ENCODE results near the gene LMNTD1.
"Not testable (repeated sequence)": the region's sequence is repeated elsewhere in the genome, so short reads cannot be mapped to it uniquely, and the experiment has no call there.

The LMNTD1 gene, protein sequence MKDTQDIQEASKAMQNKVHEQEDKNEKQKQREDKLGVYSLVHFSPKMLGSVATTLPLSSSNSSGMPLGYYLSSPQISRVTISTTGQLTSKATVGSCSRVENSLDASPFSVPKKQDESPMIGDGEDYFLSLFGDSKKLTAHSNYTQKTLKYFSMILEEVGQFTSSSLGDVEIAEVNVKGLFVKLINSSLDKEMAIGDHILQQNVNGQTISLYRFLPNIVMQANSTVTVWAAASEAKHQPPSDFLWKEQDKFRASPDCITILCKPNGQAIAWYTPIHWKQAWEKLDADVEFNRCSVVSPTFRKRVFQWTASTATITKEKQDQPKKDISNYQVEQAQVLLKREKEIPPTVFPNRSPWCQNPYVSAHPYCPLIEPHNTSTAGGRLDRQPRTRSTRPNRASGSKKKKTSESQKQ

DNA sequence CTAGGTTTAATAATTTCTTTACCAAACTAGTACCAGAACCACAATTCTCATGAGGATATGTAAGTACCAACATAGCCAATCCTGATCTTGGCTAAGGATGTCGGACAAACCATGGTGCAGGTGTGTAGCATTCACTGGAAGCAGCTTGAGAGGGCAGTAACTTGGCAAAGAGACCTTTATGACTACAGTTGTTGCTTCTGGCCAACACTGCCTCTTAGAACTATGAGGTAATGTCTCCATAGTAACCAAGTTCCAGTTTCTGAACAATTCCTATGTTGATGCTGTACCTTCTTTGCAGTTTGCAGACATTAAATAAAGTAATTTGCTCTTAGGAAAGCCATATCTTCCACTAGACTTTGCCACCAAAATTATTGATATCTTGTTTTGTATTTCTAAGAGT, at the start of gene LMNTD1:
Gene LMNTD1 (minus strand): TSS at position 186 of the 400 bp plus-strand sequence. CDS start 324 bp downstream, outside the sequence.
- DNase-seq (ENCODE audit: low spot score), result no peak

DNA sequence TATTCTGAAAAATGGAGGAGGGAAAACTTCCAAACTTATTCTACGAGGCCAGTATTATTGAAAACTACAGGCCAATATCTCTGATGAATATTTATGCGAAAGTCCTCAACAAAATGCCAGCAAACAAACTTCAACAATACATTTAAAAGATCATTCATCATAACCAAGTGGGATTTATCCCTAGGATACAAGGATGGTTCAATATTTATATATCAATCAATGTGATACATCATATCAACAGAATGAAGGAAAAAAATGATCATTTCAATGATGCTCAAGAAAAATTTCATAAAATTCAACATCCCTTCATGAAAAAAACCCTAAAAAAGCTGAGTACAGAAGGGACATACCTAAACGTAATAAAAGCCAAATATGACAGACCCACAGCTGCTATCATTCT, 45.9 kb upstream of the LMNTD1 start:
- DNase-seq (ENCODE audit: low spot score), result no peak

DNA sequence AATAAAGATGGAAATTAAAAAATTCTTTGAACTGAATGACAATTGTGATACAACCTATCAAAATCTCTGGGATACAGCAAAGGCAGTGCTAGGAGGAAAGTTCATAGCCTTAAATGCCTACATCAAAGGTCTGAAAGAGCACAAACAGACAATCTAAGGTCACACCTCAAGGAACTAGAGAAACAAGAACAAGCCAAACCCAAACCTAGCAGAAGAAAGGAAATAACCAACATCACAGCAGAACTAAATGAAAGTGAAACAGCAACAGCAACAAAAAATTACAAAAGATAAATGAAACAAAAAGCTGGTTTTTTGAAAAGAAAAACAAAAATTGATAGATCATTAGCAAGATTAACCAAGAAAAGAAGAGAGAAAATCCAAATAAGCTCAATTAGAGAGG, 42.4 kb upstream of the LMNTD1 start:
- not testable (repeated sequence) for DNase-seq (ENCODE audit: low spot score)

DNA sequence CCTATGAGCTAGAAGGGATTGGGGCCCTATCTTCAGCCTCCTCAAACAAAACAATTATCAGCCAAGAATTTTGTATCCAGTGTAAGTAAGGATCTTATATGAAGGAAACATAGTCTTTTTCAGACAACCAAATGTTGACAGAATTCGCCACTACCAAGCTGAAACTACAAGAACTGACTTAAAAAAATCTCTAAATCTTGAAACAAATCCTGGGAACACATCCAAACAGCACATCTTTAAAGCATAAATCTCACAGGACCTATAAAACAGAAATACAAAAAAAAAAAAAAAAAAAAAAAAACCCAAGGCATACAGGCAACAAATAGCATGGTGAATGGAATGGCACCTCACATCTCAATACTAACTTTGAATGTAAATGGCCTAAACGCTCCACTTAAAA, 41.3 kb upstream of the LMNTD1 start:
- DNase-seq (ENCODE audit: low spot score), result no peak

DNA sequence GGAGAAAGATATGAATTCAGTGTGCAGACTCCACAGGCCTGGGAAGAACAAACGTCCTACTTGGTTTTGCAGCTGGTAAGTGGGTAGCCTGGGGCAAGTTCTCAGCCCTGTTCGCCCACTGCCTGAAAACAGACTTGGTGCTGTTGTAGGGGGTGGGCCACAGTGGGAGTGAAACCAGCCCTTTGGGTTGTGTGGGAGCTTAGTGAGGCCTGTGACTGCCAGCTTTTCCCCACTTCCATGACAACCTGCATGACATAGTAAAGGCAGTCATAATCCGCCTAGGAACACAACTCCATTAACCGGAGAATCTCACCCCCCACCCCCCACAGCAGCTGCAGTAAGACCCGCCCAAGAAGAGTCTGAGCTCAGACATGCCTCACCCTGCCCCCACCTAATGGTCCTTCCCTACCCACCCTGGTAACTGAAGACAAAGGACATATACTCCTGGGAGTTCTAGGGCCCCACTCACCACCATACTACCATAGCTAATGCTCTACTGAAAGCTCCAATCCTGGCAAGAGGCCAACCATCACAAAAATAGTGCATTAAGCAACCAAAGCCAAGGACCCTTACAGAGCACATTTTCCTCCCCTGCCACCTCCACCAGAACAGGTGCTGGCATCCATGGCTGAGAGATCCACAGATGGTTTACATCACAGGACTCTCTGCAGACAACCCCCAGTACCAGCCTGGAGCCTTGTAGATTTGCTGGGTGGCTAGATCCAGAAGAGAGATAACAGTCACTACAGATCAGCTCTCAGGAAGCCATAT, 39.8 kb upstream of the LMNTD1 start:
- DNase-seq (ENCODE audit: low spot score), result no peak

DNA sequence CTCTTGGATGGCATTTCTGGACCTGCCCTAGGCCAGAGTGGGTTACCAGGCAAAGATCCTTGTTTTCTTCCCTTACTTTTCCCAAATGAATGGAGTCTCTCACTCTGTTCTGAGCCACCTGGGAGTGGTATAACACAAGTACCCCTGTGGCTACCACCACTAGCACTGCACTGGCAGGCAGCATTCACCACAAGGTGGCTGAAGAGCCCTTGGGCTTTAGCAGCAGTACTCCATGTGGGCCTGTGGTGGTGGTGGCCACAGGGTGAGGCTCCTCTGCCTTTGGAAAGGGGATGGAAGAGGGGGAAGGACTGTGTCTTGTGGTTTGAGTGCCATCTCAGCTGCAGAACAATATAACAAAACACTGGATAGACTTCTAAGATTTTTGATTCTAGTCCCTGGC, 38.1 kb upstream of the LMNTD1 start:
- DNase-seq (ENCODE audit: low spot score), result no peak

DNA sequence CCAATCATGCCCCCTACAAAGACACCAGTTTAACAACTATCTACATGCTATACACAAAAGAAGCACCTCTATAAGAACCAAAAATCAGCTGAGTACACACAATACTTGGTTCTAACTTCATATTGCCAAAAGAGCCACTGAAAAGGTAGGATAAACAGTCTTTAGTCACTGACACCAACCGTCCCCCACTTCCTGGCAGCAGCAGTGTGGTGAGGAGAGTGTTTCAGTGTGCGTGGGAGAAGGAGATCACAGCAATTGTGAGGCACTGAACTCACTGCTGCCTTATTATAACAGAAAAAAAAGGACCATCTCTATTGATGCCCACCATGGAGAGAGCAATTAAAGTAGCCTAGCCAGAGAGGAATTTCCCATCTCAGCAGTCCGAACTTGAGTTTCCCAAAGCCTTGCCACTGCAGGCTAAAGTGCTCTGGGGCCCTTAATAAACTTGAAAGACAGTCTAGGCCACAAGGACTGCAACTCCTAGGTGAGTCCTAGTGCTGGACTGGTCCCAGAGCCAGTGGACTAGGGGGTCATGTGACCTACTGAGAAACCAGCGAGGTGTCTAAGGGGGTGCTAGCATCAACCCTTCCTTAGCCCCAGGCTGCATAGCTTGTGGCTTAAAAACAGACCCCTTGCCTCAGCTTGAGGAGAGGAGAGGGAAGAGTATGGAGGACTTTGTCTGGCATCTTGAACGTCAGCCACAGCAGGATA, 37.1 kb upstream of the LMNTD1 start:
- DNase-seq (ENCODE audit: low spot score), result no peak

DNA sequence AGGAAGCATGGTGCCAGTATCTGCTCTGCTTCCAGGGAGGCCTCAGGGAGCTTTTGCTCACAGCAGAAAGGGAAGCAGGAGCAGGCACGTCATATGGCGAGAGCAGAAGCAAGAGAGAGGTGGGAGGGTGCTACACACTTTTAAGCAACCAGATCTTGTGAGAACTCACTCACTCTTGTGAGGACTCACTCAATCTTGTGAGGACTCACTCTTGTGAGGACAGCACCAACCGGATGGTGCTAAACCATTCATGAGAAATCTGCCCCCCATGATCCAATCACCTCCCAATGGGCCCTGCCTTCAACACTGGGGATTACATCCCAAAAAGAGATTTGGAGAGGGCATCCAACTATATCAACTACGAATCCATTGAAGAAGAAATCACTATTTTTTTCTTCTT, 34.3 kb upstream of the LMNTD1 start:
- no peak for DNase-seq (ENCODE audit: low spot score)

DNA sequence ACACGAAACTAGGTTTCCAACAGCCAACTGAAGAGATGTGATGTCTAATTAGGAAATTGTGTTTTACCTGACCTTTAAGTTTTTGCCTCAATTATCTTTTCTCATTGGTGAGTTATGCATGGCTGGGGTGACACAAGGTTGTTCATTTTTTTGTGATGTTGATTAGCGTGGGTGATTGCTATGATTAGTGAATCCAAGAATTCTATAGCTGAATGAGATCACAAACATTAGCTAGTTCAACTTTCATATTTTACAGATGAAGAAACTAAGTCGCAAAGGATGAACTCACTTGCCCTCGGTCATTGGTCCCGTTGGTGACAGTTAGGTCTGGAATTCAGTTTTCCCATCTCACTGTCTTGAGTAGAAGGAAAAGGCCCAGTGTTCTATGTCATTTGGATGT, 32.6 kb upstream of the LMNTD1 start:
- DNase-seq (ENCODE audit: low spot score), result no peak

DNA sequence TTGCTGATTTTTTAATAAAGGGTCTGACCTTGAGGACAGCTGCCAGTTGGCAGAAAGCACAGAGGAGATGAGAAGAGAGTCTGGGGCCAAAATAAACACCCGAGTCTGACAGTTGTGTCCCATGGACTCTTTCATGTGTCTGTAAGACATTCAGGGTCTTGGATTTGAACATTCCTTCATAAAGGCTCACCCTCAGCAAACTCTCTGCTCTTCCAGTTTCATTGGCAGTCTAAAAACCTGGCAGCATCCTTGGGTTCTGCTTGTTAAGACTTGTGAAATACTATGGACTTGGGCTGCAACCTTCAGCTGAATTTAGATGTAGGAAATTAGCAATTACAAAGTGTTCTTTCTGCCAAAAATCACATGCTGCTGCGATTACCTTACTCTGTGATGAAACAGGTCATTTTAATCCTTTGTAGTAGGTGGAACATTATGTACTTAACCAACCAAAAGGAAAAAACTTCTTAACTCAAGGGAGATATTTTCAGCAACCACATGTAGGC, 32.0 kb upstream of the LMNTD1 start:
- no peak for DNase-seq (ENCODE audit: low spot score)

DNA sequence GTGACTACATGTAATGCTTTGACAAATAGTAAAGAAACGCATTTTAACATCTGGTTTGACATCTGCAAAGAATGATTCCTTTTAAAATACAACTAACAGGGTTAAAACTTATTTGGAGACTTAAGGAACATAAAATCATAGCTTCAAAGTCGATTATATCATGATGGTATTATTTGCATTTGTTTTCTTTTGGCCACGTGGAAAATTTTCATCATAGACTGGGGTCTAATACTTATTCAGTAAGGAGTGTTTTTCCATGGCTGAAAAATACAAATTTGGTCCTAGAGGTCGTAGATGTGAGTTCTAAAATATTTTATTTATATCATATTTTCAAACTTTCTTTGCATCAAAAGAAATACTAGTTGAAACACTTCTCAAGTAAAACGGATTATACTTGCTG, 31.5 kb upstream of the LMNTD1 start:
- DNase-seq (ENCODE audit: low spot score), result no peak

DNA sequence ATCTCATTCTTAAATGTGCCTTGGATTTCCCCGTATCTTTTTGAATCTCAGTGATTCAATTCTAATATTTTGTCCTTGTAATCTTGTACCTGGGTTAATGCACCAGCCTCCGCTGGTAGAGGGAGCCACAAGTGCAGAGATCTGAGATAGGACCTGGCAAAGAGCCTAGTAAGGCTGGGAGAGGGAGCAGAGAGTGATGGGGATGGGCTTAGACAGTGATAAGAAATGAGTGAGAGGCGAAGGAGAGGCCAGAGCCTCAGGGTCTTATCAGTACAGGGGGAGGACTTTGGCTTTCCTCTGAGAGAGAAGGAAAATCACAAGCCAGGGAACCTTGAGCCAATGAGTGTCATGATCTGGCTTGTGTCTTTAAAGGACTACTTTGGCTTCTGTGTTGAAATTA, 30.5 kb upstream of the LMNTD1 start:
- no peak for DNase-seq (ENCODE audit: low spot score)

DNA sequence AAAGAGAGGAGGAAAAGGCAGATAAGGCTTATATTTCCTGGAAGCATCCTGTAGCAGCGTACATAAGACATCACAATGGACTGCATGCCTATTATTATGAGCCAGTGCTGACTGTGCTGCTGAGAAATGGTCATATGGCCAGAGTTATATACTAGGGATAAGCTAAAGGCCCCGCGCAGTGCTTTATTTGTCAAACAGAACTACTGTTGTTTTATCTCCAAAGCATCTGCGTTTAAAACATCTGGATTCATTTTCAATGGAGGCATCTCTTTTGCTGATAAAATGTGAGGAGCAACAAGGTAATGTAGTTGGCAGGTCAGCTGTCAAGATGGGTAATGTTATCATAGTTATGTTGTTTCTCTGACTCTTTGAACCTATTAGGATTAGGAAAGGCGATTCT, 28.0 kb upstream of the LMNTD1 start:
- no peak for DNase-seq (ENCODE audit: low spot score)

DNA sequence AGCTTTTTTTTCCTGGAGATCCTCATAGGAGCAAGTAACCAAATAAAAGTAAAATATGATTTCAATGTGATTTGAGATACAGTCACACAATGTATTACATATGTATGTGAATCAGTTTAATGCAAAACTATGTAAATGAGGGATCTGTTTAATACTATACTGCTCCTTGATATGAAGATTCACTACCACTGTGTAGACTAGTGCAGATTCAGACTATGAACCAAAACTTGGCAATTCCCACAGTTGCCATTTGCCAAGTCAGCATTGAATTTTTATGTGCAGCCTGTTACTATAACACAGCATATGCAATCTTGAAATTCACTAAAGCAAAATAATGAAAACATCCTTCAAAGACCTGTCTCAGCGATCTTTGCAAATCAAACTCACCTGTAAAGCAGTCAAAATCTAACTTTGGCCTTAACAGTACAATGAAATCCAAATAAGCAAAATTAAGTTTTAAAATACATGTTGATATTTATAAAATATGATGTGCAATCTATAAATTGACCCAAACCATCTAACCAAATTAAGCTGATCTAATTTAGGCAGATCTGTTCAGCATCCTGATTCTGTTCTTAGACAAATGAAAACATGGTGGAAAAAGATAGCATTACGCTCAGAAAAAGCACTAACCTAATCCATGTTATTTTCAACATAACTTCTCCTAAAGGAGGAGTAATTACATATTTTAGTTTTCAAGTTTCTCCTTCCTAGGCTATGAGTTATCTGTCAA, 25.5 kb upstream of the LMNTD1 start:
- DNase-seq (ENCODE audit: low spot score), result no peak

DNA sequence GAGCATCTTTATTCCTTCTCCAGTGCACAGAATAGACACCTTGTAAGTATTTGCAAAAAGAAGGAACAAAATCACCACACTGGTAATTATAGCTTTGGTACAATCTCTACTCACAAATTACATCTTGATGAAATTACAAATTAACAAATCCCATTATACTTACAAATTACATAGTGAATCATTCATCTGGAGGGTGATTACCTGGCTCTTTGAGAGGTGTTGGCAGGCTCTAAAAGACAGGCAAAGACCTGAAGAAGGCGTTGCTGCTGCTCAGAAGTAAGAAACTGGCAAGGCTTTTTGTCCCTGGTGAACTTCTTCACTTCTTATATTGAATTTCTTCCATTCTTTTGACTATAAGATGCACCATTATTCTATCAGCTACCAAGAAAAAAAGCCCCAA, 21.7 kb upstream of the LMNTD1 start:
- no peak for DNase-seq (ENCODE audit: low spot score)

DNA sequence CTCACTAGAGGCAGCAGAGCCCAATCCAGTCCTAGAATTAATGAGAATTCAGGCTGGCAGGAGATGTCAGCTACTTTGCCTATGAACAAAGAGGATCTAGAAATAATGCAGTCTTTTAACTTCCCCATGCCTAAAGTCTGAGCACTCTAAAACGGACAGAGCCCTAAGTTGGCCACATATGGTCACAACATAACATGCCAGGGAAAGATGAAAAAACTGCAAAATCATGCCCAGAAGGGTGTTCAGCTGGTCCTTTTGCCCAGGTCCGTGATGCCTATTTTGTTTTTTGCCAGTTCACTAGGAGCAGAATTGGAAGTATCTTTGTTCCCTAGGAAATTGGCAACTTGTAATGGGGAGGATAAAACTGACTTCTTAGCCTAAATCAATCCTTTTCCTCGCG, 20.3 kb upstream of the LMNTD1 start:
- no peak for DNase-seq (ENCODE audit: low spot score)

DNA sequence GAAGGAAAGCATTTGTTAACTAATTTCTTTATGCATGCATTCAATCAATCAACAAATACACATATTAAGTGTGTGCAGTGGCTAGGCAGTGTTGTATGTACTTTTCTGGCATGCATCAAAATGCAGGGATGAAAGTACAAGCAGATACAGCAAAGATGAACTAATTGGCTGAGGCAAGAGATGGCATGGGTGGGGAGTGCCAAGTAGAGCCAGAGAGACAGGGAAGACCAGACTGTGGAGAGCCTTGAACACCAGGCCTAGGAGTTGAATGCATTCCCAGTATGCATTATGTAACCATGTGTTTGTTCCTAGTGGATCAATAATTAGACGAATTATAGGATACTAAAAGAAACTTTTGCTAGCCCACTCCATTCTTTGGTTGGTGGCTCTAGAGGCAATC, 17.3 kb upstream of the LMNTD1 start:
- DNase-seq (ENCODE audit: low spot score), result no peak

DNA sequence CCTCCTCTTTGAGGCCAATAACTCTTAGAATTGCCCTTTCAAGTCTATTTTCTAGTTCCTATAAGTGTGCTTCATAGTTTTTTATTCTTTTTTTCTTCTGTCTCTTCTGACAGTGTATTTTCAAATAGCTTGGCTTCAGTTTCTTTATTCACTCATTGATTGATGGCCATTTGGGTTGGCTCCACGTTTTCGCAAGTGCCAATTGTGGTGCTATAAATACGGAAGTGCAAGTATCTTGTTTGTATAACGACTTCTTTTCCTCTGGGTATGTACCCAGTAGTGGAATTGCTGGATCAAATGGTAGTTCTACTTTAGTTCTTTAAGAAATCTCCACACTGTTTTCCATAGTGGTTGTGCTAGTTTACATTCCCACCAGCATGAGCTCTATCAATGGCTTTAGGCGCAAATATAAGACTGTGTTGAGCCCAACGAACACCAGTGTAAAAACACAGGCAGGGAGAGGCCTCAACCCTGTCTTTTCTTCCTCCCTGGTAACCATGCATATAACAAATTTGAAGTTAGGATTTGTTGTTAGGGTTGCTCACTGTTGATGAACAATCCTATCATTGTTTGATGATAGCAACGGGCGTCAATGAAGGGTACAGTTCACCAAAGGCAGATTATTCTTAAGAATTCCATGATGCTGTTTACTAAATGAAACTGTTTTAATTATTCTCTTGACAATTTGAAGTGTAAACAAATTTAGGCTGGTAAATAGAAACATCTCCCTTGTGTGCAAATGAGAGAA, 13.3 kb upstream of the LMNTD1 start:
- DNase-seq (ENCODE audit: low spot score), result no peak

DNA sequence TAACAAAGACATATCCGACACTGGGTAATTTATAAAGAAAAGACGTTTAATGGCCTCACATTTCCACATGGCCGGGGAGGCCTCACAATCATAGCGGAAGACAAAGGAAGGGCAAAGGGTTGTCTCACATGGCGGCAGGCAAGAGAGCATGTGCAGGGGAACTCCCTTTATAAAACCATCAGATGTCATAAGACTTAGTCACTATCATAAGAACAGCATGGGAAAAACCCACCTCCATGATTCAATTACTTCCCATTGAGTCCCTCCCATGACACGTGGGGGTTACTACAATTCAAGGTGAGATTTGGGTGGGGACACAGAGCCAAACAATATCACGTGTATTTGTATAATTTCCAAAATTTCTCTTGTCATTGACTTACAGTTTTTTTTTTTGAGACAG, 5.5 kb upstream of the LMNTD1 start:
- DNase-seq (ENCODE audit: low spot score), result no peak

DNA sequence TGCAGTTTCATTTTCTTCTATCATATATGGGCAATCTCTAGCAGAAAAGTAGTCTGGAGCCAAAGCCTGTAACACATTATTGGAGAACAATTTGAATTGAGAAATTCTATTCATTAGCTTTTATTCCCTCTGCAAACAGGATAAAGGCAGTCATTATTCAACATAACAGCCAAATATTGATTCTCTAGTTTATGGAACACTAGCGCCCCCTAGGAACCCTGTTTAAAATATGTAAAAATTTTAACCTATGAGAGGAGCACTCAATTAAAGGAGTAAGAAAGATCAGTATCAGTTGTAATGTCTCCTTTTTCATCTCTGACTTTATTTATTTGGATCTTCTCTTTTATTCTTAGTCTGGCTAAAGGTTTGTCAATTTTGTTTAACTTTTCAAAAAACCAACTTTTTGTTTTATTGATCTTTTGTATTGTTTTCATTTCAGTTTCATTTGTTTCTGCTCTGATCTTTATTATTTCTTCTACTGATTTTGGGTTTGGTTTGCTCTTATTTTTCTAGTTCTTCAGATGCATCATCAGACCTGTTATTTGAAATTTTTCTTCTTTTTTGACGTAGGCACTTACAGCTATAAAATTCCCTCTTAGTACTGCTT, 4.8 kb upstream of the LMNTD1 start:
- DNase-seq (ENCODE audit: low spot score), result peak; percentile 83

DNA sequence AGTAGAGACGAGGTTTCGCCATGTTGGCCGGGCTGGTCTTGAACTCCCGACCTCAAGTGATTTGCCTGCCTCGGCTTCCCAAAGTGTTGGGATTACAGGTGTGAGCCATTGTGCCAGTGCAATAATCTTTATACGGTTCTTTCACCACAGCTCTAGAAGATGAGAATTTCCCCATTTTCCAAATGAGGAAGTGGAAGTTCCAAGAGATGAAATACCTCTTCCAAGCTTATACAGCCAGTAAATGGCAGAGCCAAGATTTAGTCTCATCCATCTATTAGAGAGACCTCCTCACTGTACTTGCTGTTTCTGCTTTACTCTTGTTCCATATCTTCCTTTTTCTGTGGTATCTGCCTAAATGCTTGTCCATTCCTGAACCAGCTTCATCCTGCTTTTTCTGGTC, 3.1 kb upstream of the LMNTD1 start:
- no peak for DNase-seq (ENCODE audit: low spot score)

All from SW480 (cell line).